Body of pancreas (tissue), 4 donors: ENCODE data around the gene SRSF9.

Source experiments
- POLR2A ChIP-seq, 3 donors: fragments of 450-650 bp; IDR thresholded peaks; one replicate each; pipeline ENCODE4 v1.6.1; 2016; ENCODE audit warnings: antibody characterized with exemption in 3 of 3, mild to moderate bottlenecking in 2 of 3
- TF ChIP-seq, protein P1 (sequence below), 7 experiments: fragments of 450-650 bp in 4 of 7; fragments of 200-600 bp in 3 of 7; sonication (generic) in 3 of 7; IDR thresholded peaks; one replicate each; pipeline ENCODE4 v1.5.1; 2016 to 2019; ENCODE audit warnings: antibody characterized with exemption in 7 of 7

DNA sequence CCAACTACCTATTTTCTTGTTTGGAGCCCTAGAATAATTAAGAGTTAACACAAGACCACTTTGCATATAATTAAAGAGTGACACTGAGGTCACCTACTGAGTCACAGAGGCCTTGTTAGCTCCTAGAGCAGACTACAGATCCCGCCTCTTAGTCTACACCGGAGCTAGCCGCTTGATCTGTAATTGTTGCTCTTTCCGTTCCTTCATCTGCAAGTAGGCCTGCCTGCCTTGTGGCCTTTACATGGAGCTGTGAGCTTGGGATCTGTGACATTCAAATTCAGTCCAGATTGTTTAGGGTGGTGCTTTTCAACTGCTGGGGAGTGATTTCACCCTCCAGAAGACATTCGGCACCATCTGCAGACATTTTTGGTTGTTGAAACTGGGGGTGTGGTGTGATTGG is 20.8 kb upstream of the SRSF9 start:
- TF ChIP-seq, protein P1, sequence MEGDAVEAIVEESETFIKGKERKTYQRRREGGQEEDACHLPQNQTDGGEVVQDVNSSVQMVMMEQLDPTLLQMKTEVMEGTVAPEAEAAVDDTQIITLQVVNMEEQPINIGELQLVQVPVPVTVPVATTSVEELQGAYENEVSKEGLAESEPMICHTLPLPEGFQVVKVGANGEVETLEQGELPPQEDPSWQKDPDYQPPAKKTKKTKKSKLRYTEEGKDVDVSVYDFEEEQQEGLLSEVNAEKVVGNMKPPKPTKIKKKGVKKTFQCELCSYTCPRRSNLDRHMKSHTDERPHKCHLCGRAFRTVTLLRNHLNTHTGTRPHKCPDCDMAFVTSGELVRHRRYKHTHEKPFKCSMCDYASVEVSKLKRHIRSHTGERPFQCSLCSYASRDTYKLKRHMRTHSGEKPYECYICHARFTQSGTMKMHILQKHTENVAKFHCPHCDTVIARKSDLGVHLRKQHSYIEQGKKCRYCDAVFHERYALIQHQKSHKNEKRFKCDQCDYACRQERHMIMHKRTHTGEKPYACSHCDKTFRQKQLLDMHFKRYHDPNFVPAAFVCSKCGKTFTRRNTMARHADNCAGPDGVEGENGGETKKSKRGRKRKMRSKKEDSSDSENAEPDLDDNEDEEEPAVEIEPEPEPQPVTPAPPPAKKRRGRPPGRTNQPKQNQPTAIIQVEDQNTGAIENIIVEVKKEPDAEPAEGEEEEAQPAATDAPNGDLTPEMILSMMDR (IDR thresholded peaks at IDR 0.05), result no peak
- no peak for TF ChIP-seq POLR2A (IDR thresholded peaks at IDR 0.05)
